Measurements from ENCODE around the gene GGACT. TPM values are rescaled to one million over a fixed set of nuclear protein-coding genes. Genes with fewer than 3 reads are reported as not detected.
A peak's percentile ranks its signal among the peaks of the same experiment; 100 is the strongest.

Gene GGACT
- total and polyA plus RNA-seq, 4 donors: 3.3 to 10.1 (median 4.8) TPM

DNA sequence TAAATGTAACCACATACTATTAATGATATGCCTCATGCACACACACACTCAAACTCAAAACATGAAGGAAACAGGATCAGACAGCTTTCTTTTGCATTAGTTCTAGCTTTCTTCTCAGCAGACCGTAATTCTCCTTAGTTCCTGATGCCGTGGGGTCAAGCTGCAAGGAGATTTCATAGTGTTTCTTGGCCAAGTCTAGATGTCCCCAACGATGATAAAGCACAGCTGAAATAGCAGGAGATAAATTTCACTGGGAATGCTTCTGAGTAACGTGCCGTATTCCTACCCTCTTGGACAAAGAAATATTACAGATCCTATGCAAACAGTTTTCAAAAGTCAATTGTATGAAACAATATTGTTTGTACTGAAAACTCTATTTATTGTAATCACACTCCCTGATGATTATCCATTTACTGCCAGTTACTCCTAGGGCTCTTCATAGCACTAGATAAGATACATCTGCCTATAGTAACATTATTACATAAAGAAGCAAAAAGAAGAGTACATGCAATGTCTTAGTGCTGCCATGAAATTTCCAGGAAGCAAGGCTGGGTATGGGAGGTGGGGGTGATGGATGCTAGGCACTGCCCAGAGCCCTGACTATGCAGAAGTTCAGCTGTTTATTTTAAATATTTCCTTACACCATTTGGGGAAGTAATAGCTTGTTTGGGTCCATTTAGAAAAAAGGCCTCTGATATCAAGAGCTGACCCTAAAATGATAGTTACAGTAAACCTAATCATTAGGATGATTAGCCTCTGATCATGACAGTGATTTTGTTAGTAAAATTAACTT is 16.5 kb upstream of the GGACT start:
- Histone ChIP-seq H3K27ac (ENCODE audit: low read depth, low read length) (peak overlapping the region; percentile 33), H3K36me3 (ENCODE audit: control insufficient read depth, insufficient read depth, low read length) (peaks cover 11% of the 10 kb centered on the region), H3K4me1 (ENCODE audit: control insufficient read depth, insufficient read depth, low read length) (peaks cover 5% of the 10 kb centered on the region), H3K4me3 (ENCODE audit: low read depth, low read length) (no peak overlapping the region), H3K9me3 (ENCODE audit: control insufficient read depth, insufficient read depth, low read length) (no peaks in the 10 kb centered on the region), H3K27me3 (ENCODE audit: control insufficient read depth, insufficient read depth, low read length) (no peaks in the 10 kb centered on the region)
- 40% methylated on average over 1 of the region's 5 CpGs for WGBS (ENCODE audit: insufficient coverage)
- DNase-seq (ENCODE audit: low read depth in 4 of 6, low spot score in 6 of 6): peak in 1 of 6 donors; percentile 77

DNA sequence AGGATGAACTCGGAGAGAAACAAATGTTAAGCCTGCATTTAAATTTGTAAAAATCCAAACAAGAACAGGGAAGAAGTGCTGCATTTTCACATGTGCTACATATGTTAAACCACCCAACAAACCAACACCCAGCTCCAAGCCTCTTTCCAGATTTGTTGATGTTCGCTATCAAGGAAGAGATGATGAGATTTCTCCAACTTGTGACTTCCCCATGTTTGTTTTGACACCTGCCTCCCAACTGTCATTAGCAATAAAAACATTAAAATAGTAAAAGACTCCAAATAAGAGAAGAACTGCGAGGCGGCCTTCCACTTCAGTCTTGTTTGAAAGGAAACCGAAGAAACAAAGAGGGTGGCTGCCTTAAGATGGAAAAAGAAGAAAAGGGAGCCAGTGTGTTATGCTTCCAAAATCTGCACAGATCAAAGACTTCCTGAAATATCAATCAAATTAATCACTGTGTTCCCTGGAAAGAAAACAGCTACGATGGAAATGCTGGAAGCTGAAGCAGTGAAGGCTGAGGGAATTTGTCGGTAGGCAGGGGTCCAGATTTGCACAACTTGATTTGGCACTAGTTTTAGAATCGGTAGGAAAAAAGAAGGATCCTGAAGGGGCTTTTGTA is 14.0 kb upstream of the GGACT start:
- H3K27ac ChIP-seq (ENCODE audit: low read depth, low read length): peak overlapping the region; percentile 73
- DNase-seq (ENCODE audit: low read depth in 4 of 6, low spot score in 6 of 6): peak in 2 of 6 donors; percentile 68 to 85

DNA sequence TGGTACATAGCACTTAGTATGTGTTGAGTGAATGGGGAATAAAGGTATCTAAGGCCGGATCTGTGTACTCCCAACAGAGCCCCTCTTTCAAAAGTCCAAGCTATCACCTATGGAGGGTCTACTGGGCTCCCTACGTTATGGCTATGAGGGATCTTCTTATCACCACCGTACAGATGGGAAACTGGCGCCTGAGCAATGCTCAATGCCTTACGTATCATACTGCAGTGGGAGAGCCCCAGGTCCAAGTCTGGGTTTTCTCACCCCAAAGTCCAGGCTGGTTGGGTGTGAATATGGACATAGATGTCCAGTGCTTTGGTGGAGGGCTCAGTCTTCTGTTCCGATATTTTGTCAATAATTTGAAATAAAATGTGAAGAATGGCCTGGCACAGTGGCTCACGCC is 13.1 kb upstream of the GGACT start:
- H3K27me3 ChIP-seq (ENCODE audit: control insufficient read depth, insufficient read depth, low read length): no peaks in the 10 kb centered on the region
- H3K4me1 ChIP-seq (ENCODE audit: control insufficient read depth, insufficient read depth, low read length): no peaks in the 10 kb centered on the region
- peak overlapping the region; percentile 73 for H3K27ac ChIP-seq (ENCODE audit: low read depth, low read length)
- H3K4me3 ChIP-seq (ENCODE audit: low read depth, low read length): no peak overlapping the region
- H3K9me3 ChIP-seq (ENCODE audit: control insufficient read depth, insufficient read depth, low read length): no peaks in the 10 kb centered on the region
- WGBS (ENCODE audit: insufficient coverage): 100% methylated on average over 6 of the region's 7 CpGs
- H3K36me3 ChIP-seq (ENCODE audit: control insufficient read depth, insufficient read depth, low read length): peaks cover 3% of the 10 kb centered on the region
- DNase-seq (ENCODE audit: low read depth in 4 of 6, low spot score in 6 of 6): no peak

More for the DNA sequence above, 14.0 kb upstream of the GGACT start:
- no peaks in the 10 kb centered on the region for H3K27me3 ChIP-seq (ENCODE audit: control insufficient read depth, insufficient read depth, low read length)
- WGBS (ENCODE audit: insufficient coverage): 17% methylated on average over 2 of the region's 8 CpGs
- no peak overlapping the region for H3K4me3 ChIP-seq (ENCODE audit: low read depth, low read length)
- no peaks in the 10 kb centered on the region for H3K9me3 ChIP-seq (ENCODE audit: control insufficient read depth, insufficient read depth, low read length)
- peaks cover 8% of the 10 kb centered on the region for H3K36me3 ChIP-seq (ENCODE audit: control insufficient read depth, insufficient read depth, low read length)
- no peaks in the 10 kb centered on the region for H3K4me1 ChIP-seq (ENCODE audit: control insufficient read depth, insufficient read depth, low read length)

GRCh38 chr13:100600915-100601314 is 12.3 kb upstream of the GGACT start:
- Histone ChIP-seq H3K4me1 (ENCODE audit: control insufficient read depth, insufficient read depth, low read length) (no peaks in the 10 kb centered on the region), H3K4me3 (ENCODE audit: low read depth, low read length) (no peak overlapping the region), H3K9me3 (ENCODE audit: control insufficient read depth, insufficient read depth, low read length) (no peaks in the 10 kb centered on the region), H3K27ac (ENCODE audit: low read depth, low read length) (no peak overlapping the region), H3K27me3 (ENCODE audit: control insufficient read depth, insufficient read depth, low read length) (no peaks in the 10 kb centered on the region), H3K36me3 (ENCODE audit: control insufficient read depth, insufficient read depth, low read length) (no peaks in the 10 kb centered on the region)
- 85% methylated on average over 3 of the region's 6 CpGs for WGBS (ENCODE audit: insufficient coverage)
- DNase-seq (ENCODE audit: low read depth in 4 of 6, low spot score in 6 of 6): peak in 1 of 6 donors; percentile 60

DNA sequence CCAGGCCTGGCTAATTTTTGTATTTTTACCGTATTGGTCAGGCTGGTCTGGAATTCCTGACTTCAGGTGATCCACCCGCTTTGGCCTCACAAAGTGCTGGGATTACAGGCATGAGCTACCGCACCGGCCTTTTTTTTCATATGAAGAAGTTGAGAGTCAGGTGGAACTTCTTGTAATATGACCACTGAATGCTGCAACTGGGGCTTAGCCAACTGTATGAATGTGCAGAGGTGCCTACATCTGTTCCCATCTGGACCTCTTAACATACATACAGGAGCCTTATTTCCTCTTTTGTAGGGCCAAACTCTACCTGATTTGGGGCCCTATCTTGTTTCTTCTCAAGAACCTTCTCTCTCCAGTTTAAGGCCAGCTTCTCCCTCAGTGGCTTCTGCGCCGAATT is 11.9 kb upstream of the GGACT start:
- Histone ChIP-seq H3K4me3 (ENCODE audit: low read depth, low read length) (no peak overlapping the region), H3K36me3 (ENCODE audit: control insufficient read depth, insufficient read depth, low read length) (no peaks in the 10 kb centered on the region), H3K9me3 (ENCODE audit: control insufficient read depth, insufficient read depth, low read length) (no peaks in the 10 kb centered on the region), H3K4me1 (ENCODE audit: control insufficient read depth, insufficient read depth, low read length) (no peaks in the 10 kb centered on the region), H3K27ac (ENCODE audit: low read depth, low read length) (no peak overlapping the region), H3K27me3 (ENCODE audit: control insufficient read depth, insufficient read depth, low read length) (no peaks in the 10 kb centered on the region)
- 100% methylated on average over 5 of the region's 6 CpGs for WGBS (ENCODE audit: insufficient coverage)
- DNase-seq (ENCODE audit: low read depth in 4 of 6, low spot score in 6 of 6): no peak

DNA sequence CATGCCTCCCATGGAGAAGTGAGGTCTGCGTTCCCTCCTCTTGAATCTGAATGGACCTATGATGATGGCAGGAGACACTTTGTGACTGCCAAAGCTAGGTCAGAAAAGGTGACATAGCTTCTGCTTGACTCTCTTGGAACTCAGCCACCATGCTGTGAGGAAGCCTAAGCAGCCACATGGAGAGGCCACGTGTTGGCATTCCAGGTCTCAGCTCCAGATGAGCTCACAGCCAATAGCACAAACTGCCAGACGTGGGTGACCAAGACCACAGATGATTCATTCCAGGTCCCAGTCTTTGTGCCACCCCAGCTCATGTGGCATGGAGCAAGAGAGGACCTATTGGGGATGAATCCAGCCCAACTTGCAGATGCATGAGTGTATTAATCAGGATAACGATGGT is 8.7 kb upstream of the GGACT start:
- H3K27ac ChIP-seq (ENCODE audit: low read depth, low read length): no peak overlapping the region
- no peaks in the 10 kb centered on the region for H3K36me3 ChIP-seq (ENCODE audit: control insufficient read depth, insufficient read depth, low read length)
- 88% methylated on average over 2 of the region's 4 CpGs for WGBS (ENCODE audit: insufficient coverage)
- H3K9me3 ChIP-seq (ENCODE audit: control insufficient read depth, insufficient read depth, low read length): no peaks in the 10 kb centered on the region
- no peak for DNase-seq (ENCODE audit: low read depth in 4 of 6, low spot score in 6 of 6)
- no peaks in the 10 kb centered on the region for H3K27me3 ChIP-seq (ENCODE audit: control insufficient read depth, insufficient read depth, low read length)
- no peak overlapping the region for H3K4me3 ChIP-seq (ENCODE audit: low read depth, low read length)
- no peaks in the 10 kb centered on the region for H3K4me1 ChIP-seq (ENCODE audit: control insufficient read depth, insufficient read depth, low read length)

DNA sequence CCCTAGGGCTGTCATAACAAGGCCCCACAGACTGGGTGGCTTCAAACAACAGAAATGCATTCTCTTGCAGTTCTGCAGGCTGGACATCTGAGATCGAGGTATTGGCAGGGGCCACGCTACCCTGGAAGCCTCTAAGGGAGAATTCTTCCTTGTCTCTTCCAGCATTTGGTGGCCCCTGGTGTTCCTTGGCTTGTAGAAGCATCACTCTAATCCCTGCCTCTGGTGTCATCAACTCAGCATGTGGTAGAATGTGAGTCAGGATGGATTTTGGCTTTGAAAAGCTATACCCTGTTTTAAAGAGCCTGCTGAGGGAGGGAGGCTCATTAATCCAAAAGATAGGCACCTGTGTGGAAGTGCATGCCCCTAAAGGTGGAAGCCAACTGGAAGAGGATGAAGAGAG is 7.9 kb upstream of the GGACT start:
- Histone ChIP-seq H3K4me3 (ENCODE audit: low read depth, low read length) (no peak overlapping the region), H3K27me3 (ENCODE audit: control insufficient read depth, insufficient read depth, low read length) (no peaks in the 10 kb centered on the region), H3K9me3 (ENCODE audit: control insufficient read depth, insufficient read depth, low read length) (no peaks in the 10 kb centered on the region), H3K4me1 (ENCODE audit: control insufficient read depth, insufficient read depth, low read length) (no peaks in the 10 kb centered on the region), H3K36me3 (ENCODE audit: control insufficient read depth, insufficient read depth, low read length) (no peaks in the 10 kb centered on the region), H3K27ac (ENCODE audit: low read depth, low read length) (no peak overlapping the region)
- 84% methylated on average over 2 of the region's 2 CpGs for WGBS (ENCODE audit: insufficient coverage)
- no peak for DNase-seq (ENCODE audit: low read depth in 4 of 6, low spot score in 6 of 6)

DNA sequence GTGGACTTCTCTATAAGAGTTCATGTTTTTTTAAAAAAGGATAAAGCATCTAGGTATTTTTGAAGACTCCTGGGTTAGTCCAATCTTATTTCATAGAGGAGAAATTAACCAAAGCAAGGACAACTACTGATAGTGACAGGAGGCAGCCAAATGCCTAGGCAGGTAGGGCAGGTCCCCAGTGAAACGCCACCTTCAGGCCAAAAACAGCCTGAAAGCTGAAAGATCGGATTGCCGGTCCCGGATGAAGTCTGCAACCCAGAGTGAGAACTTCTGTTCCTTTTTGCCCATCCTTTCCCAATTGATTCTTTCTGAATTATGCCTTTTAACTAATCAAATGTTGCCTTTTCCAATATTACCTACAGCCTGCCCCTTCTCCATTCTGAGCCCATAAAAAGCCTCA is 6.1 kb upstream of the GGACT start:
- Histone ChIP-seq H3K27me3 (ENCODE audit: control insufficient read depth, insufficient read depth, low read length) (no peaks in the 10 kb centered on the region), H3K36me3 (ENCODE audit: control insufficient read depth, insufficient read depth, low read length) (no peaks in the 10 kb centered on the region), H3K4me3 (ENCODE audit: low read depth, low read length) (no peak overlapping the region), H3K27ac (ENCODE audit: low read depth, low read length) (no peak overlapping the region), H3K9me3 (ENCODE audit: control insufficient read depth, insufficient read depth, low read length) (no peaks in the 10 kb centered on the region), H3K4me1 (ENCODE audit: control insufficient read depth, insufficient read depth, low read length) (no peaks in the 10 kb centered on the region)
- 88% methylated on average over 4 of the region's 4 CpGs for WGBS (ENCODE audit: insufficient coverage)
- DNase-seq (ENCODE audit: low read depth in 4 of 6, low spot score in 6 of 6): no peak

DNA sequence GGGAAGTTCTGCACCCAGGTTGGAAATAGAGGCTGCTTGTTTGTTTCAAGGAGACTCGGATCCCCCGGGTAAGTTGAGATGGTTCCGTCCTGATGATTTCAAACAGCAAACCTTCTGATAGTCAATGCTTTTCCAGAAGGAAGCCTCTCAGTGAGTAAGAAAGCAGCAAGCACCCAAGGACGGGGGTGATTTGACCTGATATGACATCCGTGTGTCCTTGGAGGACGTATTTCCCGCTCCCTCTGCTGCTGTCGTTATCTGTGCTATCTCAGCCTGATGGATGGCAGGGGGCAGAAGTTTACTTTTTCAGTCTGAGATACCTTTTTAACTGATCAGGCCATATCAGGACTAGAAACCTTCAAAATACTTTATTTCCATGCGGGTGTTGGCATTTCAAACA is 5.7 kb upstream of the GGACT start:
- H3K9me3 ChIP-seq (ENCODE audit: control insufficient read depth, insufficient read depth, low read length): no peaks in the 10 kb centered on the region
- no peak for DNase-seq (ENCODE audit: low read depth in 4 of 6, low spot score in 6 of 6)
- no peaks in the 10 kb centered on the region for H3K36me3 ChIP-seq (ENCODE audit: control insufficient read depth, insufficient read depth, low read length)

GRCh38 chr13:100589178-100589725 is 663 bp upstream of the GGACT start:
- no peaks in the 10 kb centered on the region for H3K36me3 ChIP-seq (ENCODE audit: control insufficient read depth, insufficient read depth, low read length)
- H3K27me3 ChIP-seq (ENCODE audit: control insufficient read depth, insufficient read depth, low read length): no peaks in the 10 kb centered on the region
- 86% methylated on average over 2 of the region's 6 CpGs for WGBS (ENCODE audit: insufficient coverage)
- H3K4me3 ChIP-seq (ENCODE audit: low read depth, low read length): no peak overlapping the region
- no peak overlapping the region for H3K27ac ChIP-seq (ENCODE audit: low read depth, low read length)
- DNase-seq (ENCODE audit: low read depth in 4 of 6, low spot score in 6 of 6): no peak
- H3K9me3 ChIP-seq (ENCODE audit: control insufficient read depth, insufficient read depth, low read length): no peaks in the 10 kb centered on the region
- H3K4me1 ChIP-seq (ENCODE audit: control insufficient read depth, insufficient read depth, low read length): peaks cover 5% of the 10 kb centered on the region

More for the DNA sequence above, 5.7 kb upstream of the GGACT start:
- Histone ChIP-seq H3K4me3 (ENCODE audit: low read depth, low read length) (no peak overlapping the region), H3K27ac (ENCODE audit: low read depth, low read length) (no peak overlapping the region), H3K27me3 (ENCODE audit: control insufficient read depth, insufficient read depth, low read length) (no peaks in the 10 kb centered on the region), H3K4me1 (ENCODE audit: control insufficient read depth, insufficient read depth, low read length) (no peaks in the 10 kb centered on the region)
- 90% methylated on average over 7 of the region's 9 CpGs for WGBS (ENCODE audit: insufficient coverage)
